GM18517 (cell line): ENCODE results near the gene CTPS1.

Experiments used
- ATAC-seq: cut with Tn5 transposase; IDR thresholded peaks from one replicate; pipeline ENCODE4 v1.9.1; 2021; ENCODE audit warnings: mild to moderate bottlenecking, moderate library complexity; ENCODE audit not compliant: unreplicated experiment

CTPS1 gene

GRCh38 chr1:40988280-40988679 lies 8.8 kb downstream of the CTPS1 start:
- no peak for ATAC-seq

DNA sequence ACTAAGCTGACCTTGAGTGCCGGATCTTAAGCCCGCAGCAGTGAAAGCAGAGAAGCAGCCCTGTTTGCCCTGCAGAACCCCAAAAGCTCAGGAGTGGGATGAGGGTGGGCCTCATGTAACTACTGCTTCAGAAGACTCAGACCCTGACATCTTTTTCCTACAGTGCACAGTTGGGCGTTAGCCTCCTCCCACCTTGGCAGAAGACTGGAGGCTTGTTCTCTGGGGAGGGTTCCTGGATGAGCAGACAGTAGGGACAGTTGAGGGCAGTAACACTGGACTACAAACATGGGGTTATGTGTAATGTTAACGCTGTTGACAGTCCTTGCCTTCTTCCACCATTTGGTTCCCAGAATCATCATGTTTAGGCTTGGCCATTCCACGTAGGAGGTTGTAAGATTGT lies 9.6 kb downstream of the CTPS1 start:
- ATAC-seq, result no peak

DNA sequence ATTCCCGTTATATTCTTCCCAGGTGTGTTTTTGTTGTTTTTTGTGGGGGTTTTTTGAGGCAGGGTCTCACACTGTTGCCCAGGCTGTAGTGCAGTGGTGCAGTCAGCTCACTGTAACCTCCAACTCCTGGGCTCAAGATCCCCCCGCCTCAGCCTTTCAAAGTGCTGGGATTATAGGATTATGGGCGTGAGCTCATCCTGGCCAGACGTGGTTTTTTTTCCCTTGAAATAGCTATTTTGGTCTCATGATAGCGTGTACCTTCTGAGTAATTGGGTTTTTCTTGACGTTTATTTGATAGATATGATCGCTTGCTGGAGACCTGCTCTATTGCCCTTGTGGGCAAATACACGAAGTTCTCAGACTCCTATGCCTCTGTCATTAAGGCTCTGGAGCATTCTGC lies 17.6 kb downstream of the CTPS1 start:
- ATAC-seq, result no peak

- no peak for ATAC-seq
Measured at GRCh38 chr1:40998668-40999067, 19.2 kb downstream of the CTPS1 start.

GRCh38 chr1:41003127-41003639 lies 23.7 kb downstream of the CTPS1 start:
- ATAC-seq, result peak; percentile 8

- peak; percentile 95 for ATAC-seq
Measured at GRCh38 chr1:41003640-41004220, 24.2 kb downstream of the CTPS1 start.

DNA sequence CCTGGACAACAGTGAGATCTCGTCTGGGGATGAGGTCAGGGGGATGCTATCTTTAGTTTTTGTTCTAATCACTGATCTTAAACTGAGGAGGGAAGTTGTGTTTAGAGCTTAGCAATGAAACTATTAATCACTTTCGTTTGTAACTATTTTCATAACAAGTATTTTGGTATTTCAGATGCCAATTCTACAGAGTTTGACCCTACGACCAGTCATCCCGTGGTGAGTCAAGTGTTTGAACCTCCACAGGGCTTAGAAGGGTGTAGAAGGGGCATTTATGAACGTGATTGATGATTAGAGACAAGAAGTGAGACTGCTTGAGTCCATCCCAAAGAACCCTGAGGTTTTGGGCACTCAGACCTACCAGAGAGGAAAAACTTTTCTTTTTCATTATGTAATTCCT lies 26.4 kb downstream of the CTPS1 start:
- ATAC-seq, result no peak

DNA sequence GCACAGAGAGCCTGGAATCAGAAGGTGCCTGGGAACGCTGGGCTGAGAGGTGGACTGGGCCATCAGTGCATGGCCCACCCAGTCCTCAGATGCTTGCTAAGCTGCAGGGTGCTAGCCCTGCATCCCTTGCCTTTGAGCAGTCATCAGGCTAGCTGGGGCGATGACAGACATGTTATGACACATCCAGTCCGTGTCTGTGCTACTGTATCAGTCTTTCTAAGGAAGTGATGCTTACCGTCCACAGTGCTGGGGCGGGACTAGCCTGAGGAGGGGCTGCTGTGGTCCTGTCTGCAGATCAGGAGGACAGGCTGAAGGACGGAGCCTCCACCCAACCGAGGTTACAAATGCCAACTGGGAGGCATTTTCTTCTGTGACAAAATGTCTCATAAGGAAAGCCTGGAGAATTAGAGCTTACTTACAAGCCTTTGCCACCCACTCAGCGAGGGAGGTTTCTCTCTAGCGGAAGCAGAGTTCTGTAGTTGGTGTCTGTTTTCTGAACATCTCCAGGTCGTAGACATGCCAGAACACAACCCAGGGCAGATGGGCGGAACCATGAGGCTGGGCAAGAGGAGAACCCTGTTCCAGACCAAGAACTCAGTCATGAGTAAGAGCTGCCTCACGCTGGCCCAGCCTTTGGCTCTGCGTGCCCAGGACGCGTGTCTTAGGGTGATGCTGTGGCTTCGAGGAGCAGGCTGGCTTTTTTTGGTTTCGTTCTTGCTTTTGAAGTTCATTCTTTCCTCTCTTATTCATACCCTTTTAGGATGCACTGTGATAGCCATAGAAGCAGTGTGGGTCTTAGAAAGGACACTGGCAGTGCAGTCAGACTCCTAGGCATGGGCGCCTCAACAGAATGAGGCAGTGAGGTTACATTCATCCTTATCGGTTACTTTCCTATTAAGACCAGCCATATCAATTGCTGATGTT lies 27.7 kb downstream of the CTPS1 start:
- ATAC-seq, result no peak

DNA sequence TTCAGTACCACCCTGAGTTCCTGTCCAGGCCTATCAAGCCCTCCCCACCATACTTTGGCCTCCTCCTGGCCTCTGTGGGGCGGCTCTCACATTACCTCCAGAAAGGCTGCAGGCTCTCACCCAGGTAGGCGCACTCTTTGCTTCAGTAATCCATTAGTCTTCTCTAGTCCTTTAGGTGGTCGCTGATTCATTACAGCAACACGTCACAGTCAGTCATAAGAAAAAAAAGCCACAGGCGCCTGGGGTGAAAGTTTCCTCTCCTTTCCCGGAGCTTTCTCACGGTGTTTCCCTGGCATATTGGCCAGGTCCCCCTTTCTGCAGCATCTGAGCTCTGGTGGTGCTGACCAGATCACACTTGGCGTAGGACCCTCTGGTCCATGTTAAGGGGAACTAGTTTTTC lies 30.0 kb downstream of the CTPS1 start:
- no peak for ATAC-seq

DNA sequence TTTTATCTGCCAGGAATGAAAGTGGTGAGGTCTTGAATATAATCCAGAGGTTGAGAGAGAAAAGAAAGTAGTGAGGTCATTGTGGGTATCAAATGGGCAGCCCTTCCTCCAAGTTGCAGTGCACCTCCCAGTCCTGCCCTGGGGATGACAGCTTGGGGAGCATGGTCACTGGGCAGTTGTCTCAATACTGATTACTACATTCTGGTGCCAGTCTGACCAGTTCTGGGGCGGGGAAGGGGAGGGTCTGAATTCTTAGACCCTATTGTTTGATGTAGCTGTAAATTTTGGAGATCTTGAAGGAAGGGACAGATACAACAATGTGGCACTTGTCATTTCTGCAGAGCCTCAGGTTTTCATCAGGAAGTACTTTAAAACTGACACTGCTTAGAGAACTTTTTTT lies 30.8 kb downstream of the CTPS1 start:
- no peak for ATAC-seq

- ATAC-seq, result no peak
Measured at GRCh38 chr1:41013024-41013423, 33.5 kb downstream of the CTPS1 start.

DNA sequence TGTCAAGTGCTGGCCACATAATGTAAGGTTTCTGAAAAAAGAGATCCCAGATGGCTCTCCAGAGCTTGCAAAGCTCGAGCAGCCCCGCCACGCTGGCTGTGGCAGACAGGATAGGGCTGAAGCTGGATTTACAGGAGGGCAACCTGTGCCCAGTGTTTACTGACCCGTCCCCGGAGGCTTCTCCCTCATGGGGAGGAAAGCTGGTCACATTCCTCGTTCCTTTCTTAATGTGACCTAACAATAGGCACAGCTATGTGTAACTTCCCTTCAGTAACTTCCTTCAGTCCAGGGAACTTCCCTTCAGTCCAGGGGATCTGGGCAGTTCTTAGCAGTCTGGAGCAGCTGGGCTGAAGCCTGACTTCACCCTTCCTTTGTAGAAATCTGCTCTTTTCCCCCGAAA lies 34.3 kb downstream of the CTPS1 start:
- no peak for ATAC-seq

- no peak for ATAC-seq
Measured at GRCh38 chr1:41014871-41015270, 35.4 kb downstream of the CTPS1 start.

DNA sequence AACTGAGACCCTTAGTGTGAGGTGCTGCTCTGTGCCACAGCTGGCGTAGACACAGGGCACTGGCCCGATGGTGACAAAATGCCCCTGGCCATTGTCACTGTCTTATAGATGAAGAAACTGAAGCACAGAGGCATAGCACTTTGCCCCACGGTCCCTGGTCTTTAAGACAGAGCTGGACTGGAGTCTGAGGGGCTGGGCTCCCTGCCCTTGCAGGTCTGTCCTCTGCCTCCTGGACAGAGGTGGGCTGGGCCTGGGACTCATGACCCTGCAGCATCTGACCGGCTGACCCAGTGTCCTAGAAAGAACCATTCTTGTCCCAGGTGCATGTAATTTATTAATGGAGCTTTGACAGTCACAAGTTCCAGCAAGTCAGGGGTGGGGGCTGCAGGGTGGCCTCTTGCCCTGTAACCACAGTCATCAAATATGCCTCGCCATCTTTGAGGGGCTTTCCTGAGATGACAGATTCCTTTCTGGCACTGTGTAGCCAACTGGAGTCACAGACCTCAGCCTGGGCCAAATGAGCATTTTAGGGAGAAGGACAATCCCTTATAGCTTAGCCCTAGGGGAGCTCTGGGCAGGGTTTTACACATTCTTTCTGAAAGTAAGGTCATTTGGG lies 35.9 kb downstream of the CTPS1 start:
- ATAC-seq, result no peak

- no peak for ATAC-seq
Measured at GRCh38 chr1:41015897-41016470, 36.5 kb downstream of the CTPS1 start.

- ATAC-seq, result no peak
Measured at GRCh38 chr1:41017141-41018017, 37.9 kb downstream of the CTPS1 start.

- ATAC-seq, result no peak
Measured at GRCh38 chr1:41018018-41018410, 38.5 kb downstream of the CTPS1 start.

GRCh38 chr1:41019353-41019745 lies 39.9 kb downstream of the CTPS1 start:
- ATAC-seq, result no peak

- ATAC-seq, result no peak
Measured at GRCh38 chr1:41020109-41020576, 40.6 kb downstream of the CTPS1 start.

- ATAC-seq, result no peak
Measured at GRCh38 chr1:41020654-41021053, 41.2 kb downstream of the CTPS1 start.
